ENCODE data around the gene GLRA3. TPM values are rescaled to one million over a fixed set of nuclear protein-coding genes. Genes with fewer than 3 reads are reported as not detected.

The GLRA3 gene
- total RNA-seq, 4 donors from 2014 or later, result 0.04 TPM; not detected in 3

DNA sequence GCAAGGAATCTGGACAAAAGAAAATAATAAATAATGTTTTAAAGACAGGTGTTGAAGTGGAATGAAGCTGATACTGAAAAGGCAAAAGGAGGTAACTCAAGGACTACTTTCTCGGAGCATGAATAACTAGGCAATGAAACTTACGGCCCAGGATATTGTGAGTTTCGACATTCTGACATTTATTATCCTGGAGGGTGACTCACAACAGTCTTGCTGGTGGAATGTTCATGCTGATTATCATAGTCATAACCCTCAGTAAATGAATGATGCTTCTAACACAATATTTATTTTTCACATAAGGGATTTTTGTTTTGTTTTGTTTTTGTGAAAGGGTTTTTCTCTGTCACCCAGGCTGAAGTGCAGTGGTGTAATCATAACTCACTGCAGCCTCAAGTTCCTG, 159.8 kb downstream of the GLRA3 start:
- WGBS, 2 donors, result 58 to 59% methylated on average over 3 of the region's 3 CpGs
- no peak for DNase-seq (ENCODE audit: low spot score in 2 of 2)
- no peak overlapping the region for H3K4me3 ChIP-seq (ENCODE audit: low read depth, poor library complexity, severe bottlenecking)
- intact Hi-C loops (cut with DNase I; ENCODE audit: low total_unique reads), result no loop called here
- TF ChIP-seq, protein P1, sequence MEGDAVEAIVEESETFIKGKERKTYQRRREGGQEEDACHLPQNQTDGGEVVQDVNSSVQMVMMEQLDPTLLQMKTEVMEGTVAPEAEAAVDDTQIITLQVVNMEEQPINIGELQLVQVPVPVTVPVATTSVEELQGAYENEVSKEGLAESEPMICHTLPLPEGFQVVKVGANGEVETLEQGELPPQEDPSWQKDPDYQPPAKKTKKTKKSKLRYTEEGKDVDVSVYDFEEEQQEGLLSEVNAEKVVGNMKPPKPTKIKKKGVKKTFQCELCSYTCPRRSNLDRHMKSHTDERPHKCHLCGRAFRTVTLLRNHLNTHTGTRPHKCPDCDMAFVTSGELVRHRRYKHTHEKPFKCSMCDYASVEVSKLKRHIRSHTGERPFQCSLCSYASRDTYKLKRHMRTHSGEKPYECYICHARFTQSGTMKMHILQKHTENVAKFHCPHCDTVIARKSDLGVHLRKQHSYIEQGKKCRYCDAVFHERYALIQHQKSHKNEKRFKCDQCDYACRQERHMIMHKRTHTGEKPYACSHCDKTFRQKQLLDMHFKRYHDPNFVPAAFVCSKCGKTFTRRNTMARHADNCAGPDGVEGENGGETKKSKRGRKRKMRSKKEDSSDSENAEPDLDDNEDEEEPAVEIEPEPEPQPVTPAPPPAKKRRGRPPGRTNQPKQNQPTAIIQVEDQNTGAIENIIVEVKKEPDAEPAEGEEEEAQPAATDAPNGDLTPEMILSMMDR (IDR thresholded peaks at IDR 0.05), result no peak
- no peak for TF ChIP-seq POLR2A (IDR thresholded peaks at IDR 0.05)

DNA sequence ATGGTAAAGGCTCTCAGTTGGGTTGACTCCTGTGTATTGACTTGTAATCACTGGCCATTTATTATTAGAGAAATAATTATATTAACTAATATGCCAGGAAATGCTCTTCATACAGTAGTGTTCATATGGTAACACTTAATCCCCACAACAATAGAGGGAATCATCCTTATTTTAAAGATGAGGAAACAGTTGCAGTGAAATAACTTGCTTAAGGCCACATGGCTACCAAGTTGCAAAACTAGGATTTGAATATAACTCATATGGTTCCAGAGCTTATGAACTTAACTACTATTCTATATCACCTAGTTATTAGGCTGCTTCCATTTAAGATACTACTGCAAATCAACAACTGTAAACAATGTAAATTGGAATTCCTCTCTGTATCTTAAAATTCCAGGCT, 163.2 kb downstream of the GLRA3 start:
- intact Hi-C loops (cut with DNase I; ENCODE audit: low total_unique reads), result no loop called here
- TF ChIP-seq, protein P1 (IDR thresholded peaks at IDR 0.05), result no peak
- DNase-seq (ENCODE audit: low spot score in 2 of 2), result no peak
- no peak overlapping the region for H3K4me3 ChIP-seq (ENCODE audit: low read depth, poor library complexity, severe bottlenecking)

DNA sequence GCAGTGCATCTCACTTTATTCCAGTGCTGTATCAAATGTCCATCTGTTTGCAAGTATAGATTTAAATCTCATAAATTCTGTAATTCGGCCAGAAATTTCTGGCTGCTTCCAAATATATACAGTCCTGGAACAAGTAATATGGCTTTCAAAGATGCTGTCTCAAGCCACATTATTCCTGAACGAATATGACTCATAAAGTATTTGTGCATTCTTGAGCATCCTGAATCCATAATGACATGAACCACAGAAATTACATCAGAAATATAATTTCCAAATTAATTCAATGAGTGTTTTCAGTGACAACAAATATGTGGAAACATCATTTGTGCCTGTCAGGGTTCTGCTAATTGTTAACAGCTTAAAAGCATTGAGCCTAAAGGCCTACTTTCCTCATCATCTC, 165.8 kb downstream of the GLRA3 start:
- TF ChIP-seq, protein P1 (IDR thresholded peaks at IDR 0.05), result no peak
- TF ChIP-seq POLR2A (IDR thresholded peaks at IDR 0.05), result no peak
- no peak for DNase-seq (ENCODE audit: low spot score in 2 of 2)
- intact Hi-C loops (cut with DNase I; ENCODE audit: low total_unique reads), result no loop called here
- H3K4me3 ChIP-seq (ENCODE audit: low read depth, poor library complexity, severe bottlenecking), result no peak overlapping the region
- WGBS, 2 donors, result 43 to 50% methylated on average over 2 of the region's 2 CpGs

DNA sequence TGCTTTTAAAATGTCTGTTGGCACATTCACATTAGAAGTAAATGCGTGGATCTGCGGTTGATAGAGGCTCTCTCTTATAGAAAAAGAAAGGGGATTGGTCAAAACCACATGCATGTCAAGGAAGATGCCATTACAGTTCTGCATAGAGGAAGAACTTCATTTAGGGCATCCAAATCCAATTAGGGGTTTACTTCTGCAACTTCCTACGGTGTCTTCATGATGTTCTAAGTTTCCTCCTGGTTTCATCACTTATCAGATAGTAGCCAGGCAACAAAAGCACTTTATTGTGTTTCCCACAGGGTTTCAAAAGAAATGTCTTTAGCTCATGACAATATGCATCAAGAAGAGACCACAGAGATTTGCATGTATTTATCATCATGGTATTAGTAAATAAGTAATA, 170.8 kb downstream of the GLRA3 start:
- no peak for DNase-seq (ENCODE audit: low spot score in 2 of 2)
- 69 to 75% methylated on average over 3 of the region's 3 CpGs for WGBS, 2 donors
- H3K4me3 ChIP-seq (ENCODE audit: low read depth, poor library complexity, severe bottlenecking), result no peak overlapping the region
- intact Hi-C loops (cut with DNase I; ENCODE audit: low total_unique reads), result no loop called here
- TF ChIP-seq, protein P1 (IDR thresholded peaks at IDR 0.05), result no peak
- TF ChIP-seq POLR2A (IDR thresholded peaks at IDR 0.05), result no peak

DNA sequence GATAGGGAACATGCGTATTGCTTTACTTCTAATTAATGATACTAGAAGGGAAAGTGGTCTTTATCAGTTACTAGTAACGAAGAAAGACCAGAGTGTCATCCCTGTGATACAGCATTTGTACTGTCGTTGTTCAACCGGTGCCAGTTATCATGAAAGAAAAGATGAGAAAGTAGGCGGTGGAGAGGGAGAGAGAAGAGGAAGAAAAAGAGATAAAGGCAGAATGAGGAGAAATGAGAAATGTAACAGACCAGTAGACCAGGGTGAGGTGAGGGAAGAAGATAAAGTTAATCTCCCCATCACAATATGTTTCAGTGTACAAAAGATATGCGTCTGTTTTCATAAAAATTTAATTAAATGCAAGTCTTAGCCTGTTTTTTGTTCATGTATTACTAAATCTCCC, 171.6 kb downstream of the GLRA3 start:
- intact Hi-C loops (cut with DNase I; ENCODE audit: low total_unique reads), result no loop called here
- DNase-seq (ENCODE audit: low spot score in 2 of 2), result no peak
- 87 to 92% methylated on average over 6 of the region's 6 CpGs for WGBS, 2 donors
- no peak overlapping the region for H3K4me3 ChIP-seq (ENCODE audit: low read depth, poor library complexity, severe bottlenecking)
- no peak for TF ChIP-seq POLR2A (IDR thresholded peaks at IDR 0.05)
- TF ChIP-seq, protein P1 (IDR thresholded peaks at IDR 0.05), result no peak

DNA sequence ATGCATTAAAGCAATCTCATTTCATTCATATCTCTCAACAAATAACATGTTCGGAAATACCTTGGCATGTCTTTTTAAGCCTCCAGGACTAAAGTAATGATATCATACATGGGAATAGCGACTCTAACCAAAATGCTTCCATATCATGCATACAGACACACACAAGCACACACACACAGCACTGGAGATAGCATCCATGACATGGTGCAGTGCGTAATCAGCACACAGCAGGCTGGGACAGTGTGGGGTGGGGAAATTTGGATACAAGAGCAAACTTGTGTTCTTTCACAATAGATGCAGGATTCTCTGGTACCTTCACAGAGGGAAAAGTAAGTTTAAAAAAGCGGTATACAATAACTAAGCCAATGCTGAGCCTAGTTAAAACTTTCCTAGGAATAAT, 174.4 kb downstream of the GLRA3 start:
- 59 to 63% methylated on average over 4 of the region's 4 CpGs for WGBS, 2 donors
- intact Hi-C loops (cut with DNase I; ENCODE audit: low total_unique reads), result no loop called here
- no peak for TF ChIP-seq POLR2A (IDR thresholded peaks at IDR 0.05)
- TF ChIP-seq, protein P1 (IDR thresholded peaks at IDR 0.05), result no peak
- no peak for DNase-seq (ENCODE audit: low spot score in 2 of 2)
- H3K4me3 ChIP-seq (ENCODE audit: low read depth, poor library complexity, severe bottlenecking), result no peak overlapping the region

Data from lower leg skin (tissue), 4 donors.